GM18861 (cell line): Measurements from ENCODE around the gene AVEN.
"Not testable (repeated sequence)": the region's sequence is repeated elsewhere in the genome, so short reads cannot be mapped to it uniquely, and the experiment has no call there.

Experiments used
- ATAC-seq: cut with Tn5 transposase; IDR thresholded peaks from one replicate; pipeline ENCODE4 v1.9.1; 2021; ENCODE audit not compliant: unreplicated experiment

The AVEN gene

GRCh38 chr15:34043391-34043790 is 4.4 kb upstream of the AVEN start:
- no peak for ATAC-seq

GRCh38 chr15:34039790-34040113 is 748 bp upstream of the AVEN start:
- ATAC-seq, result no peak

DNA sequence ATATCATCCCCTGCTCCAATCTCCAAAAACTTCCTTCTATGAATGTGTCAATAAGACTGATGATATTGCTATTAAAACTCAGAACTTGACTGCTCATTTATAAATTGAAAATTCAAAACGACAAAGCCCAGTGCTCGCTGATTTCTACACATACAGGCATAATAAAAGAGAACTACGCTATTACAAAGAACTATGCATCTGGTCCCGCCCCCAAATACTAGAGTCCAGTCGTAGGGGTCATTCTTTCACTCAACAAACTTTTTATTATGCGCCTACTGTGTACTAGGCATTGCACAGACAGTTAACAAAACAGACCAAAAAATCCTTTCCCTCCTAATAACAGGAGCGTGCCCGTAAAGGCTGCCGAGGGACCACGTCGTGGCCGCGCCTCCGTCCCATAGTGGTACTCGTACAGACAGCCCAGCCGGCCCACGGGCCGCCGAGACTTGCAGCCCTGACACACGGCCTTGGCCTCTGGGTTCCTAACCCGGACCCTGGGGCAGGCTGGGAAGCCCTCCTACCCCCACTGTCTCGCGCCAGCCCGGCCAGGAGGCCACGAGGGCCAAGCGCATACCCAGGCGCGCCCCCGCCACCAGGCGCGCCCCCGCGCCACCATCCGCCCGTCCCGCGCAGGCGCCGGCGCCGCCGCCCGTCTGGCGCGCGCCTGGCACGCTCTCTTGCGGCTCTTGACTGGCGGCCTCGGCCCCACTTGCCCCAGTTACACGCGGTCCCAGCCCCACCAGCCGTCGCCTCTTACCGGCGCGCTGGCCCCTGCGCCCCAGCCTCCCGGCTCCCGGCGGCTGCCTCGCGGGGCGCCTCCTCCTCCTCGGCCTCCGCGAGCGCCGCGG is 757 bp downstream of the AVEN start:
- peak; percentile 62 for ATAC-seq

- ATAC-seq, result no peak
These were observed 6.8 kb downstream of the AVEN start for GRCh38 chr15:34031987-34032760.

GRCh38 chr15:34027606-34028005 is 11.4 kb downstream of the AVEN start:
- ATAC-seq, result no peak

DNA sequence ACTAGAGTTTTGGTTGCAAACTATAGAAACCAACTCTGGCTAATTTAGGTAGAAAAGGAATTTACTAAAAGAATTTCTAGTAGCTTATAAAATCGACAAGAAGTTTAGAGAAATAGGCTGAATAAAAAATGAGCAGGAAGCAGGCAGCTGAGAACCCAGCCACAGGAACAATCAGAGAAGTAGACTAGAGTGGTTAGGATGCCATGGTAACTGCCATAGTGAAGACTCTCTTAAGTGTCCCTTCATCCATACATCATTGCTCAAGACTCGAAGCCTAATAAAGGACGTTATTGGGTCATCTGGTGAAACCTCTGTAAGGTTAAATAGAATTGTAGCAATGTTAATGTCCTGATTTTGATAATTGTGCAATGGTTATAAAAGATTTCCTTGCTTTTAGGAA is 13.8 kb downstream of the AVEN start:
- ATAC-seq, result no peak

DNA sequence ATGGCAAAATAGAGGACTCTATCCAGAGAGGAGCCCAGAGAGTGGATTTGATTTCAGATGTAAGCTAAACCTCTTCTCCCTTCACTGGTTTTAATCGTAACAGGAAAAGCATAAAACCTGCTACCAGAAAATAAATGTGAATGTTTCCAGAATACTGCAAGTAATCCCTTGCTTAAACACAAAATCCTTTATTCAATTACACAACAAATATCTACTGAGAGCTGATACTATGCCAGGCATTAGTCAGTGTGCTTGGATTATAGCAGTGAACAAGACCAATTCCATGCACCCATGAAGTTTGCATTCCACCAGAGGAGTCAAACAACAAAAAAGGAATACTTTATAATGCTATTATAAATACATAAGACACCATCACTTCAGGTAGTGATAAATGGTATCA is 15.1 kb downstream of the AVEN start:
- no peak for ATAC-seq

DNA sequence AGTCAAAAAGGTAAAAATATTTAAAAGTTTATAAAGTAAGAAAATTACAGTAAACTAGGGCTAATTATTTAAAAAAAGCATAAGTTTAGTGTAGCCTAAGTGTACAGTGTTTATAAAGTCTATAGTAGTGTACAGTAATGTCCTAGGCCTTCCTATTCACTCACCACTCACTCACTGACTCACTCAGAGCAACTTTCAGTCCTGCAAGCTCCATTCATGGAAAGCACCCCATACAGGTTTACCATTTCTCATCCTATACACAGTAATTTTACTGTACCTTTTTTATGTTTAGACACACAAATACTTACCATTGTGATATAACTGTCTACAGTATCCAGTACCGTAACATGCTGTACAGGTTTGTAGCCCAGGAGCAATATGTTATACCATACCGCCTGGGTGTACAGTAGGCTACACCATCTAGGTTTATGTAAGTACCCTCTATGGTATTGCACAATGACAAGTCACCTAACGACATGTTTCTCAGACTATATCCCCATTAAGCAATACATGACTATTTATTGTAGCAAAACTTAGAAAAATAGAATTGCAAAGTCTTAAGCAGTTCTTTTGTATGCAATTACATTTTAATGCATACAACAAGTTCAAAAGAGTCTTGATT is 19.5 kb downstream of the AVEN start:
- no peak for ATAC-seq

DNA sequence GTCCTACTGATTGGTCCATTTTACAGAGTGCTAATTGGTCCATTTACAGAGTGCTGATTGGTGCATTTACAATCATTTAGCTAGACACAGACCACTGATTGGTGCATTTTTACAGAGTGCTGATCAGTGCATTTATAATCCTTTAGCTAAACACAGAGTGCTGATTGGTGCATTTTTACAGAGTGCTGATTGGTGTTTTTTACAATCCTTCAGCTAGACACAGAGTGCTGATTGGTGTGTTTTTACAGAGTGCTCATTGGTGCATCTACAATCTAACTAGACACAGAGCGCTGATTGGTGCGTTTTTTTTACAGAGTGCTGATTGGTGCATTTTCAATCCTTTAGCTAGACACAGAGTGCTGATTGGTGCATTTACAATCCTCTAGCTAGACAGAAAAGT is 20.3 kb downstream of the AVEN start:
- not testable (repeated sequence) for ATAC-seq

DNA sequence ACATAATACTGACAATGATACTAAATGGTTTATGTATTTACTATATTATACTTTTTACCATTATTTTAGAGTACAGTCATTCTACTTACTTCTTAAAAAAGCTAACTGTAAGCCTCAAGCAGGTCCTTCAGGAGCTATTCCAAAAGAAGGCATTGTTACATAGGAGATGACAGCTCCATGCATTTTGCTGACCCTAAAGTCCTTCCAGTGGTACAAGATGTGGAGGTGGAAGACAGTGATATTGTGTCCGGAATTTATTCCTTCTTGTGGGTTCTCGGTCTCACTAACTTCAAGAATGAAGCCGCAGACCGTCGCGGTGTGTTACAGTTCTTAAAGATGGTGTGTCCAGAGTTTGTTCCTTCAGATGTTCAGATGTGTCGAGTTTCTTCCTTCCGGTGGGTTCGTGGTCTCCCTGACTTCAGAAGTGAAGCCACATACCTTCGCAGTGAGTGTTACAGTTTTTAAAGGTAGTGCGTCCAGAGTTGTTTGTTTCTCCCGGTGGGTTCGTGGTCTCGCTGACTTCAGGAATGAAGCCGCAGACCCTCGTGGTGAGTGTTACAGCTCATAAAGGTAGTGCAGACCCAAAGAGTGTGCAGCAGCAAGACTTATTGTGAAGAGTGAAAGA is 20.9 kb downstream of the AVEN start:
- ATAC-seq, result no peak

DNA sequence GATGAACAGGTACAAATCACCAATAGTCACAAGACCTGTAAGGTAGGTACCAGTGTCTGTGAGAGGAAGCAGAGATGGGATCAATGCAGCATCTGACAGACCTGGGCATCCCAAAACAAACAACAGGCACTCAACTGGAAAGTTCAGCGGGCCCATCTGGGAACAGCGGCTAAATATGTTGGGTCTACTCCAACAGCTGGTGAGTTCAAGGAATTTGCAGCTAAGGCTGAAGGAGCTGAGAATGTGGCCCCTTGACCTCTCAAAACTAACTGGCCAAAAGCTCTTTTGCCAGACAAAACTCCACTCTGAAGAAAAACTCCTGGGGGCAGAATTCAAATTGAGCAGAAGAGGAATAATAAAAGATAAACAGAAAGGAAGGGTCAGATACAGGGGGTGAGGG is 24.4 kb downstream of the AVEN start:
- no peak for ATAC-seq

DNA sequence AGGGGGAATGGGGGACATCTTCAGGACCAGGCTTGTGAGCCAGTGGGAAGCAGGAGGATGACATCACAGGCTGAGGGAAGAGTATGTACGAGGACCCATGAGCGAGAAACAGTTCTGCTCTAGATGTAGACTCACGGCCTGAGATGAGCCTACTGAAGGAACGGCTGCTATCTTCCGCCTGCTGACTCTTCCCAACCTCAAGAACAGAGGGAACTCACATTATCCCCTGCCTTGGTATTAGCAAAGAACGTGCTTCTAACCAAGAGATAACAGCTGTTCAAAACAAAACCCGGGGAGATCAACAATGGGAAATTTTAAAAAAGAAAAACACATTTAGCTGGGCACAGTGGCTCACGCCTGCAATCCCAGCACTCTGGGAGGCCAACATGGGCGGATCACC is 25.3 kb downstream of the AVEN start:
- ATAC-seq, result no peak

DNA sequence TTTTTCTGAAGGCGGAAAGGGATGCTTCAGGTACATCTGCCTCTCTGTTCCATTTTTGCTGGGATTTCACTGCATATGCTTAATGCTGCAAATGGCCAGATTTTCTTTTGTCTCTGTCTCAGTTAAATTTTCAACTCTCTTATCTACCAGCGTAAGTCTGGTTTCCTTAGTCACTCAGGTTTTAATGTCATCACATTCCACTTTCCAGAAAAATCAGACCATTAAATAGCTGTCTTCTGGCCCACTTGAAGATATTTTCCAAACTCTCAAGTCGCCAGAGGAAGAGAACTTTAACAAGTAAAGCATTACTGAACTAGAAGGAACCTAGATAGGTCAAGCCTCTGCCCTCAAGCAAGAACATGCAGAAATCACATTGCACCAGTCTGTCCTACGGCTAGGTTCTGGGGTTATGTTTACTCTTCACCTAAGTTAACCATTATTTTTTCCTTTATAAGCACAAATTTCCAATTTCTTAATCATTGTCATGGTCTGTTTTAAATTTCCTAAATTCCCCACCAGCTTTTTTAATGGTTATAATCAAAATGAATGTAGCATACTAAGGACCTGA is 26.5 kb downstream of the AVEN start:
- no peak for ATAC-seq

DNA sequence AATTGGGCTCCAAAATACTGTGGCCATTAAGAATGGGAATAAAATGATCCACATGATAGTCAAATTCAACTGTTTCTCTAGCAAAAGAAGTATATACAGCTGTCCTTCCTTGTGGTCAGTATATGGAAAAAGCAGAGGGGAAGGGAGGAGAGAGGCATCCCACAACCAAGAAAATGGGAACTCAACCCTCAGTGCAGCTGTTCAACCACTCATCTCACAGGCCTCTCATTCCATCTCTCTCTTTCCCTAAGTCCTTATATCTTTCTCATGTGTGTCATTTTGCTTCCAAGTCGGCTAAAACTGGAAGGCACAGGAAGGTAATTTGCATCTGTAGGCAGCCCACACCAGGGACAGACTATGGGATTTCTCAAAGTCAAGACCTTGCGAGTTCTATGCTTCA is 27.5 kb downstream of the AVEN start:
- no peak for ATAC-seq

DNA sequence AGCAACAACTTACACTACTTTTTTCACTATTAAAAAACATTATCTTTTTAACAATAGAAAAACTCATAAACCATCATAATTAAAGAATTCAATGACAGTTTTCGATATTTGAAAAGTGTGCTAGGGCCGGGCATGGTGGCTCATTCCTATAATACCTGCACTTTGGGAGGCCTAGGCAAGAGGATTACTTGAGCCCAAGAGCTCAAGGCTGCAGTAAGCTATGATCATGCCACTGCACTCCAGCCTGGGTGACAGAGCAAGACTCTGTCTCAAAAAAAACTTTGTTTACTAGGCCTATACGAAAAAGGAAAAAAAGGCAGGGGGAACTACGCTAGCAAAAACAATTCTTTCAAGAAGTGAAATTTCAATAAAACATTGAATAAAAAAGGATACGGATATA is 28.1 kb downstream of the AVEN start:
- no peak for ATAC-seq

DNA sequence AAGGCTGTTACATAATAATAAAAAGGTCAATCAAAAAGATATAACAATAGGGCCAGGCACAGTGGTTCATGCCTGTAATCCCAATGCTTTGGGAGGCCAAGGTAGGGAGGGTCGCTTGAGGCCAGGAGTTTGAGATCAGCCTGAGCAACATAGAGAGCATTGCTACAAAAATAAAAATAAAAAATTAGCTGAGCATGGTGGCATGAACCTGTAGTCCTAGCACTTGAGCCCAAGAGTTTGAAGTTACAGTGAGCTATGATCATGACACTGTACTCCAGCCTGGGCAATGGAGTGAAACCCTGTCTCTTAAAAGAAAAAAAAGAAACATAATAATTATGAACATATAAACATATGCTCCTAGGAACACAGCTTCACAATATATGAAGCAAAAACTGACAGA is 29.3 kb downstream of the AVEN start:
- no peak for ATAC-seq

DNA sequence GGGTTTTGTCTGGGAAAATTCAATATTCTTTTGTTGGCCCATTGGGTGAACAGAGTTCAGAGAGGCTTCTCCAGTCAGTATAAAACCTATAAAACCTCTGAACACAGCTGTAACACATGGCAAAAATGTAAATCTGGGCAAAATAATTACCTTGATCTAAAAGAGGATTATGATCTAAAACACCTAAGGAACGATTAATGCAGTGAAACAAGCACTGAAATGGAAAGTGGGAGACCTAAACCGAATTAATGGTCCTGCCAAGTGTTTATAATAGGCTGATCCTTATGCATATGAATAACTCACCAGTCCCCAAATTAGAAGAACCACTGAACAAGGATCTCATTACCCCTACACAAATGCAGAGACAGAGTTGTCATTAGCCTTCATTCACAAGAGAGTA is 32.6 kb downstream of the AVEN start:
- no peak for ATAC-seq

DNA sequence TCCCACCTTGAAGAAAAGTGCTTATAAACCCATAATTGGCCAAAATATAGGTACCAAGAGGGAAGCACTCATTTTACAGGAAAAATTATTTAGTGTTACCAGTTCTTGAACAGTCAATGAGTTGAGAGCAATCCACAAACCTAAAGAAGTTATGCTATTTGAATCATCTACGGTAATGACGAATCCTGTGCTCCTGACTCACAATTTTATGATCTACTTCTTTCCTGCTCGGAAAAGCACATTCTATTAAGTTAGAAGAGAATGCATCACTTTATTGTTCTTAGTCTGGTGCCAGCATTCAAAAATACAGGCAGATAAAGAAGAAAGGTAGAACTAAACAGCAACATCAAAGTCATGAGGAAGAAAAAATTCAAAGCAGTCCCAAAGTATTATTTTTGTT is 37.5 kb downstream of the AVEN start:
- no peak for ATAC-seq

GRCh38 chr15:33995666-33996065 is 43.3 kb downstream of the AVEN start:
- not testable (repeated sequence) for ATAC-seq

DNA sequence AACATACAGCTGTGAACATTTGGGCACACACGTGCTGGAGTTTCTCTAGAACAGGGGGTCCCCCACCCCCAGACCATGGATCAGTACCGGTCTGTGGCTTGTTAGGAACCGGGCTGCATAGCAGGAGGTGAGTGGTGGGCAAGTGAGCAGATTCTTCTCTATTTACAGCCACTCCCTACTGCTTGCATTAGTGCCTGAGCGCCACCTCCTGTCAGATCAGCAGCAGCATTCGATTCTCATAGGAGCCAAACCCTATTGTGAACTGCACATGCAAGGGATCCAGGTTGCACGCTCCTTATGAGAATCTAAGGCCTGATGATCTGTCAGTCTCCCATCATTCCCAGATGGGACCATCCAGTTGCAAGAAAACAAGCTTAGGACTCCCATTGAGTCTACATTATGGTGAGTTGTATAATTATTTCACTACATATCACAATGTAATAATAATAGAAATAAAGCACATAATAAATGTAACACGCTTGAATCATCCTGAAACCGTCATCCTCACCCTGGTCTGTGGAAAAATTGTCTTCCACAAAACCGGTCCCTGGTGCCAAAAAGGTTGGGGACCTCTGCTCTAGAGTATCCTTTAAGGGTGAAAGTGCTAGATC is 44.9 kb downstream of the AVEN start:
- ATAC-seq, result no peak

- ATAC-seq, result no peak
These were observed 50.6 kb downstream of the AVEN start for GRCh38 chr15:33988384-33988783.
